Measurements from ENCODE around the gene PFDN5.
A peak's percentile ranks its signal among the peaks of the same experiment; 100 is the strongest.
"Not testable (repeated sequence)": the region's sequence is repeated elsewhere in the genome, so short reads cannot be mapped to it uniquely, and the experiment has no call there.

Gene PFDN5

GRCh38 chr12:53330671-53331070 lies 35.3 kb downstream of the PFDN5 start:
- no peak for DNase-seq

GRCh38 chr12:53332339-53332738 lies 37.0 kb downstream of the PFDN5 start:
- not testable (repeated sequence) for DNase-seq

- no peak for DNase-seq
Measured at GRCh38 chr12:53332744-53333143, 37.4 kb downstream of the PFDN5 start.

GRCh38 chr12:53333289-53333688 lies 37.9 kb downstream of the PFDN5 start:
- no peak for DNase-seq

- no peak for DNase-seq
Measured at GRCh38 chr12:53333845-53334244, 38.5 kb downstream of the PFDN5 start.

- no peak for DNase-seq
Measured at GRCh38 chr12:53334822-53335221, 39.5 kb downstream of the PFDN5 start.

GRCh38 chr12:53336181-53336681 lies 40.9 kb downstream of the PFDN5 start, which contains the start of gene SP7:
SP7 (minus strand) TSS chr12:53336354; CDS start chr12:53335646, 708 bp downstream.
- DNase-seq, result no peak

- no peak for DNase-seq
Measured at GRCh38 chr12:53338017-53338416, 42.7 kb downstream of the PFDN5 start.

GRCh38 chr12:53338916-53339315 lies 43.6 kb downstream of the PFDN5 start:
- no peak for DNase-seq

- no peak for DNase-seq
Measured at GRCh38 chr12:53340398-53340797, 45.1 kb downstream of the PFDN5 start.

- DNase-seq, result no peak
Measured at GRCh38 chr12:53343449-53343848, 48.1 kb downstream of the PFDN5 start.

GRCh38 chr12:53343969-53344368 lies 48.6 kb downstream of the PFDN5 start:
- no peak for DNase-seq

- DNase-seq, result no peak
Measured at GRCh38 chr12:53344487-53344823, 49.1 kb downstream of the PFDN5 start.

- DNase-seq, result peak; percentile 4
Measured at GRCh38 chr12:53344824-53345485, 49.6 kb downstream of the PFDN5 start.

- peak; percentile 59 for DNase-seq
Measured at GRCh38 chr12:53345486-53346188, 50.3 kb downstream of the PFDN5 start.

- DNase-seq, result no peak
Measured at GRCh38 chr12:53346491-53346890, 51.1 kb downstream of the PFDN5 start.

- no peak for DNase-seq
Measured at GRCh38 chr12:53347905-53348304, 52.6 kb downstream of the PFDN5 start.

All from DMS153 (cell line).